GM19193 (cell line): Measurements from ENCODE around the gene RNF126.
A peak's percentile ranks its signal among the peaks of the same experiment; 100 is the strongest.

ENCODE experiments used
- POLR2A ChIP-seq: IDR thresholded peaks from 4 replicates; pipeline ENCODE4 v1.6.1; 2011; ENCODE audit not compliant: insufficient read depth, insufficient read length; ENCODE audit errors: extremely low read depth

RNF126 gene

DNA sequence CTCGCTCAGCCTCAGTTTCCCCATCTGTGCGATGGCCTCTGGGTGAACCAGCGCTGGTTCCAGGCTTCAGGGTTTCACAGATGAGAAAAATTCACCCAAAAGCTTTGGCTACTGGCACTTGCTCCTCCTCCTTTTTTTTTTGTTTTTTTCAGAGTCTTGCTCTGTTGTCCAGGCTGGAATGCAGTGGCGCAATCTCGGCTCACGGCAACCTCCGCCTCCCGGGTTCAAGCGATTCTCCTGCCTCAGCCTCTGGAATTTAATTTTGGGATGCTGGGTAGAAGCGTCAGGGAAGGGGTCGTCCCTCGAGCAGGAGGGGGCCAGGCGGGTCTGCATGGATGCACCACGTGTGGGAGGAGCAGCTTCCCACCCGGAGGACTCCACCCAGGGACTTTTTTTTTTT is 25.2 kb upstream of the RNF126 start:
- no peak for TF ChIP-seq POLR2A

GRCh38 chr19:687569-688166 is 24.7 kb upstream of the RNF126 start:
- TF ChIP-seq POLR2A, result no peak

- no peak for TF ChIP-seq POLR2A
These were observed 23.7 kb upstream of the RNF126 start for GRCh38 chr19:686589-687297.

DNA sequence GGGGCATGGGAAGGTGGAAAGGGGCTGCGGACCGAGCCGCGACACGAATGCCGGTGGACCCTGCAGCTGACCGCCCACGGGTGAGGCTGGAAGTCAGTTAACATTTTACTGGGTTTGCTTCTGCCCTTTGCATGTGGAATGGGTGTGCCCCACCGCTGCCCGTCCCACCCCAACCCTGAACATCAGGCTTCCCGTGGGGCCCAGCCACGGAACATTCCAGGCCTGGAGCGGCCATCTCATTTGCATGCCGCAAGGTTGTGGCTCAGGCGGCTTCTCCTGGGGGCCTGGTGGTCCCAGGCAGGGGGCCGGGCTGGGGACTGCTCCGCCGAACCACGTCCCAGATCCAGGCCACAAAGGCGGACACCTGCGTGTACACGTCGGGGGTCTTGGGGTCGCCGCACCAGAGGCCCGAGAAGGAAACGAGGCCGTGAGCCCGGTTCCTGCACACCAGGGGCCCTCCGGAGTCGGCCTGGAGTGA is 22.5 kb upstream of the RNF126 start:
- TF ChIP-seq POLR2A, result no peak

- no peak for TF ChIP-seq POLR2A
These were observed 19.8 kb upstream of the RNF126 start for GRCh38 chr19:682678-683320.

- TF ChIP-seq POLR2A, result no peak
These were observed 18.3 kb upstream of the RNF126 start for GRCh38 chr19:681029-682019.

GRCh38 chr19:680287-681028 is 17.4 kb upstream of the RNF126 start:
- peak; percentile 61 for TF ChIP-seq POLR2A

DNA sequence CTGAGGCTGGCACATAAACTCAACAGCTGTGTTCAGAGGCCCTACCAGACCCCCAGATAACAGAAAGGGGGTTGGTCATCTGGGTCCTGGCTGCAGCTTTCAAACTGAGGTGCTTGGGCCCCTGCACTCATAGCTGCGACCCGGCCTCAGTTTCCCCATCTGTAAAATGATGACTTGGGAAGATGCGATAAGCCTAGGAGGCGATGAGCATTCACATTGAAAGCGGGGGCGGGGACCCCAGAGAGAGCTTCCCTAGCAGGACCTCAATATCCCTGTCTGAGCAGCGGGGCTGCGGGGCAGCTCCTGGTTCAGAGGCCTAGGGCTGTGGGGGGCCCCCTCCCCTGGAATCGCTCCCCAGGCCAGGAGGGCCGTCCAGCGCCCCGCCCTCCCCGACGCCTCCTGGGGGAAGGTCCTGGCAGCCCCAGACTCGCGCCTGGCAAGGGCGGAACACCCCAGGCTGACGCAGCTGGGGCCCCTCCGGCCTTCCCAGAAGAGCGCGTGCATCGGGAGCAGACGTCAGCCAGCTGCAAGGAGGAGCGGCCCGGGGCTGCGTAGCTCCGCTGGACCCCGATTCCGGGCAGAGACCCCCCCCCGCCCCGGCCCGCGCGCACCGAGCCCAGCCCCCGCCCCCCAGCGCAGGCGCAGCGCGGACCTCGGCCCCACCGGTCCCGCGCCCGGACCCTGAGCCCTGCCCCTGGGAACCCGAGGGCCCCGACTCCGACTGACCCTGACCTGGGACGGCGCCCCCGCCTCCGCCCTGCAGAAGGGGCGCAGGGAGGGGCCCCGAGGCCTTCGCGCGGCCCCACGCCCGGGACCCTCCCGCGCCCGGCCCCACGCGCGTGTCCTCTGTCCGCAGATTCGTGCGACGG is 16.6 kb upstream of the RNF126 start:
- TF ChIP-seq POLR2A, result no peak

DNA sequence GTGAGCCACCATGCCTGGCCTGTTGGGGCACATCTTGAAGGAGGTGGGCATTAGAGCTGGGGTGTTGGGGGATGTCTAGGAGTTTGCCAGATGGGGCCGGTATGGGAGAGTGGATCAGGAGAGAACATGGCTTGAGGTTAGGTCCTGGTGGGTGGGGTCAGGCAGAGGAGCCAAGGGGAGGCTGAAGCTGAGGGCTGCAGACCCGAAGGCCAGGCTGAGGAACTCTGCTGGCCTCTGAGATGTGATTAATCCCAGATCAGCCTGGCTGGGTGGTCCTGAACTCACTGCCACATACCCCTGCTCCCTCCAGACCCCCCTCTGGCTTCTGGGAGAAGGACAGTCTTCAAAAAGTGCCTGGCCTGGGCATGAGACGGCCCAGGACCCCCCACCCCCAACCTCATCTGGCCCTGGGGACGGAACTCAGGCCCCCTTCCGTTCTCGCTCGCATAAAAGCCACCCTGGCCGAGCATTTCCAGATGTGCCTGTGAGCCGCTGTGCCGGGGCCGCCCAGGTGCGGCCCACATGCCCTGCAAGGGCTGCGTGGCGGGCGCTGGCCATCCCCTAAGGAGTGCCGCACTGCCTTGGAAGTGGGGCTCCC is 15.9 kb upstream of the RNF126 start:
- no peak for TF ChIP-seq POLR2A

- no peak for TF ChIP-seq POLR2A
These were observed 14.8 kb upstream of the RNF126 start for GRCh38 chr19:677601-678436.

GRCh38 chr19:677201-677600 is 14.2 kb upstream of the RNF126 start:
- TF ChIP-seq POLR2A, result no peak

- no peak for TF ChIP-seq POLR2A
These were observed 13.5 kb upstream of the RNF126 start, which contains the start of gene FSTL3 for GRCh38 chr19:676339-677105. Gene FSTL3 (plus strand): TSS chr19:676392. CDS start chr19:676424, 32 bp downstream.

- no peak for TF ChIP-seq POLR2A
These were observed 13.0 kb upstream of the RNF126 start for GRCh38 chr19:676007-676338.
